Measurements from ENCODE around the gene TMPRSS6.

Gene TMPRSS6

DNA sequence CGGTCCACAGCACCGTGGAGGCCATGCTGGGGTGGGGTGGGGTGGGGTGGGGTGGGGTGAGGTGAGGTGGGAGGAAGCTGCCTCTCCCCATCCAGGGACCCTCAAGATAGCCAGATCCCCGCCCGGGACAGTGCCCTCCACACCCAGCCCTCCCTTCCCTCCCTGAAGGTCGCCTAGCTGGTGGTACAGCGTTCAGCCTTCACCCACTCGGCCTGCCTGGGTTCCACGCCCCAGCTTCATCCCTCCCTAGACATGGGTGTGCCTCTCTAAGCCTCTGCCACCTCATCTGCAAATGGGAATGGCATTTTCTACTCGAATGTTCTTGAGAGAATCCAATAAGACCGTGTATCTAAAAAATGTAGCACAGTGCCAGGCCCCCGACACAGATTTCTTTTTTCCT is 40.2 kb downstream of the TMPRSS6 start:
- H3K27me3 ChIP-seq, result peaks cover 57% of the 10 kb centered on the region
- TF ChIP-seq, protein P1, sequence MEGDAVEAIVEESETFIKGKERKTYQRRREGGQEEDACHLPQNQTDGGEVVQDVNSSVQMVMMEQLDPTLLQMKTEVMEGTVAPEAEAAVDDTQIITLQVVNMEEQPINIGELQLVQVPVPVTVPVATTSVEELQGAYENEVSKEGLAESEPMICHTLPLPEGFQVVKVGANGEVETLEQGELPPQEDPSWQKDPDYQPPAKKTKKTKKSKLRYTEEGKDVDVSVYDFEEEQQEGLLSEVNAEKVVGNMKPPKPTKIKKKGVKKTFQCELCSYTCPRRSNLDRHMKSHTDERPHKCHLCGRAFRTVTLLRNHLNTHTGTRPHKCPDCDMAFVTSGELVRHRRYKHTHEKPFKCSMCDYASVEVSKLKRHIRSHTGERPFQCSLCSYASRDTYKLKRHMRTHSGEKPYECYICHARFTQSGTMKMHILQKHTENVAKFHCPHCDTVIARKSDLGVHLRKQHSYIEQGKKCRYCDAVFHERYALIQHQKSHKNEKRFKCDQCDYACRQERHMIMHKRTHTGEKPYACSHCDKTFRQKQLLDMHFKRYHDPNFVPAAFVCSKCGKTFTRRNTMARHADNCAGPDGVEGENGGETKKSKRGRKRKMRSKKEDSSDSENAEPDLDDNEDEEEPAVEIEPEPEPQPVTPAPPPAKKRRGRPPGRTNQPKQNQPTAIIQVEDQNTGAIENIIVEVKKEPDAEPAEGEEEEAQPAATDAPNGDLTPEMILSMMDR (IDR thresholded peaks at IDR 0.05), result no peak
- no peak overlapping the region for H3K4me3 ChIP-seq (ENCODE audit: low read depth in 1 of 2, low read length in 1 of 2)
- H3K4me1 ChIP-seq (ENCODE audit: control insufficient read depth in 1 of 2, insufficient read depth in 1 of 2, low read depth in 1 of 2, low read length in 1 of 2), result no peaks in the 10 kb centered on the region
- H3K9me3 ChIP-seq, result no peaks in the 10 kb centered on the region
- H3K36me3 ChIP-seq, result no peaks in the 10 kb centered on the region
- no peak overlapping the region for H3K27ac ChIP-seq

DNA sequence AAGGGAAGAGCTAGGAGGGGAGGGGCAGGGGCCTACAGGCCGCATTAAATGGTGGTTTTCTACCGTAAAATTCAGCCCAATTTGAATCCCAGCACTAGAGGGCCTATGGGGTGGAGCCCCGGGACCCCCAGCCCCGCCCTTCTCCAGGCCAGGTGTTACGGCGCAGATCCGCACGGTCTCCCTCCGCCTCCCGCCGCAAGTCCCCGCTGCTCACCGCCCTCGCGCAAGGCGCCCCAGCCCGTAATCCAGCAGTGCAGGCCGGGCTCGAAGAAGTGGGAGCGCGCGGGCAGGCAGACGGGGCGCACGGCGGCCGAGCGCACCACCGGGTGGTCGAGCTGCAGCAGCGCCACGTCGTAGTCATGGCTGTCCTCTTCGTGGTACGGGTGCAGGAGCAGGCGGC is 40.7 kb downstream of the TMPRSS6 start:
- TF ChIP-seq, protein P1 (IDR thresholded peaks at IDR 0.05), result no peak
- no peaks in the 10 kb centered on the region for H3K9me3 ChIP-seq
- no peak overlapping the region for H3K27ac ChIP-seq
- H3K4me3 ChIP-seq (ENCODE audit: low read depth in 1 of 2, low read length in 1 of 2), result no peak overlapping the region
- H3K27me3 ChIP-seq, result peaks cover 55% of the 10 kb centered on the region
- no peaks in the 10 kb centered on the region for H3K36me3 ChIP-seq
- no peaks in the 10 kb centered on the region for H3K4me1 ChIP-seq (ENCODE audit: control insufficient read depth in 1 of 2, insufficient read depth in 1 of 2, low read depth in 1 of 2, low read length in 1 of 2)

DNA sequence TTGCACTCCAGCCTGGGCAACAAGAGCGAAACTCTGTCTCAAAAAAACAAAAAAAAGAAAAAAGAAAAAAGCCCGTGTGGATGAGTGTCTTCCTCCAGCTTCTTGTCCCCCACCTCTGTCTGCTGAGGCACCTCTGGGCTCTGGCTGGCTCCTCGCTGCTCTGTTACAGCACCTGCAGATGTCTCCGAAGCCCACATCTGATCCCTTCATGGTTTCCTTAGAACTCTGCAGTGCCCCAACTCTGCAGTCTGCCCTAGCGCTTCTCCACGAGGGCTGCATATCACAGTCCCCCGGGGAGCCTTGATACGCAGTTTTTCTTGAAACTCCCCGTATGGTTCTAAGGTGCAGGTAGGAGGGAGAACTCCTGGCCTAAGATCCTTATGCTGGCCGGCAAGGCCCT is 42.1 kb downstream of the TMPRSS6 start:
- no peaks in the 10 kb centered on the region for H3K4me1 ChIP-seq (ENCODE audit: control insufficient read depth in 1 of 2, insufficient read depth in 1 of 2, low read depth in 1 of 2, low read length in 1 of 2)
- no peaks in the 10 kb centered on the region for H3K9me3 ChIP-seq
- no peaks in the 10 kb centered on the region for H3K36me3 ChIP-seq
- H3K27me3 ChIP-seq, result peaks cover 55% of the 10 kb centered on the region
- no peak overlapping the region for H3K27ac ChIP-seq
- no peak overlapping the region for H3K4me3 ChIP-seq (ENCODE audit: low read depth in 1 of 2, low read length in 1 of 2)
- TF ChIP-seq, protein P1 (IDR thresholded peaks at IDR 0.05), result no peak

DNA sequence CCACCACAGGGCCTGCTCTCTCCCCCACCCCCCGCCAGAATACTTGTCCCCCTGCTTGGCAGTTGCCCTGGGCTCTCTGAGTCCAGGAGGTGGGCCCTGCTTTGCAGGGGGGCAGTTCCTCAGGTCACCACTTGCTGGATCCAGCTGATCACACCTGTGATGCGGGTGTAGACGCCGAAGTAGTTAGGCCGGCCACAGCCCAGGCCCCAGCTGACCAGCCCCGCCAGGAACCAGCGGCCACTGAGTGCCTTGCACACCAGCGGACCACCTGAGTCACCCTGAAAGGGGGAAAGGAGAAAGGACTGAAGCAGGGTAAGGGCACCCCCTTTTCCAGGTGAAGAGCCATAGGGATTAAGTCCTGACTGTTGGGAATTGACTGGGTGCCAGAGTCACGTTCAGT is 43.6 kb downstream of the TMPRSS6 start:
- Histone ChIP-seq H3K27ac (no peak overlapping the region), H3K4me3 (ENCODE audit: low read depth in 1 of 2, low read length in 1 of 2) (no peak overlapping the region), H3K4me1 (ENCODE audit: control insufficient read depth in 1 of 2, insufficient read depth in 1 of 2, low read depth in 1 of 2, low read length in 1 of 2) (no peaks in the 10 kb centered on the region), H3K36me3 (no peaks in the 10 kb centered on the region), H3K9me3 (no peaks in the 10 kb centered on the region), H3K27me3 (peaks cover 47% of the 10 kb centered on the region)
- TF ChIP-seq, protein P1 (IDR thresholded peaks at IDR 0.05), result no peak

DNA sequence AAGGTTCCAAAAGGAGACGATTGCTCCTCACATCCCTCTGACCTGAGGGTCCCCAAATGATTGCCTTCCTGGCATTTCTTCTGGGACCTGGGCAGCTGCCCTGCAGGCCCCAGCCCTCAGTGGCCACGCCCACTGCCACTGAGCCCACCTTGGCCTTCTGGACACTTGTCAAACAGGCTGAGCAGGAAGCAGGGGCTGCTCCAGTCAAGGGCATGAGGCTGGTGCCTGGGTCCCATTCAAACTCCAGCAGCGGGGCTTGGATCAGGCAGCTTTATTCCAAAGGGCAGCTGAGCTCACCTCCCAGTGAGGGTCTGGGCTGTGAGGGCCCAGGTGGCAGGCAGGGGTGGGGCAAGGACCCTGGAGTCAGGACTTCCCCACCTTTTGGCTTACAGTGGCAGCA is 44.3 kb downstream of the TMPRSS6 start:
- Histone ChIP-seq H3K4me3 (ENCODE audit: low read depth in 1 of 2, low read length in 1 of 2) (no peak overlapping the region), H3K36me3 (no peaks in the 10 kb centered on the region), H3K27ac (no peak overlapping the region), H3K4me1 (ENCODE audit: control insufficient read depth in 1 of 2, insufficient read depth in 1 of 2, low read depth in 1 of 2, low read length in 1 of 2) (no peaks in the 10 kb centered on the region), H3K9me3 (no peaks in the 10 kb centered on the region), H3K27me3 (peaks cover 39% of the 10 kb centered on the region)
- TF ChIP-seq, protein P1 (IDR thresholded peaks at IDR 0.05), result no peak

DNA sequence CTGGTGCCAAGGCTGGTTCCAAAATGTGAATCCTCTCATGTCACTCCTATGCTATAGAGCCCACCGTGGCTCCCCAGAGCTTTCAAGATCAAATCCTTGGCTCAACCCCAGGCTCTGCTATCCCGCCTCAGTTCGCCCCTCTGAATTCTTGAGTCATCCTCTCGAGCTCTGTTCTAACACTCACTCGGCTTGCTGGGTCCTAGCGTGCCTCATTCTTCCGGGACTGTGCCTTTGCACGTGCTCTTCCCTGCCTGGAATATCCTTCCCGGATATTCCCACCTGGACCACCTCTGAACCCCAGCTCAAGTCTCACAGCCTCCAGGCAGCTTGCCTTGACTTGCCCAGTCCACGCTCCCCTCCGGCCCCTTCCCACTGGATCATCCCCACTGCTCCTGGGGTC is 45.0 kb downstream of the TMPRSS6 start:
- Histone ChIP-seq H3K27me3 (peaks cover 33% of the 10 kb centered on the region), H3K27ac (no peak overlapping the region), H3K4me3 (ENCODE audit: low read depth in 1 of 2, low read length in 1 of 2) (no peak overlapping the region), H3K4me1 (ENCODE audit: control insufficient read depth in 1 of 2, insufficient read depth in 1 of 2, low read depth in 1 of 2, low read length in 1 of 2) (no peaks in the 10 kb centered on the region), H3K36me3 (no peaks in the 10 kb centered on the region), H3K9me3 (no peaks in the 10 kb centered on the region)
- TF ChIP-seq, protein P1 (IDR thresholded peaks at IDR 0.05), result no peak
